ENCODE data around the gene SPATA31D1.
"Not testable (repeated sequence)": the region's sequence is repeated elsewhere in the genome, so short reads cannot be mapped to it uniquely, and the experiment has no call there.

SPATA31D1 gene

GRCh38 chr9:81988472-81988871, at the start of gene SPATA31D1:
Gene SPATA31D1, plus strand, starts transcription at chr9:81988772. Its CDS starts 47 bp downstream, at chr9:81988819.
- in situ Hi-C loops (cut with HindIII; ENCODE audit: low pct_ligation_motif_present, low pct_unique_long_range_greater_than_20kb, low sequenced_read_pairs); DNase-seq: not testable (repeated sequence)

- in situ Hi-C loops (cut with HindIII; ENCODE audit: low pct_ligation_motif_present, low pct_unique_long_range_greater_than_20kb, low sequenced_read_pairs); DNase-seq: not testable (repeated sequence)
Observed at GRCh38 chr9:81943393-81943792, 45.2 kb upstream of the SPATA31D1 start, which contains the start of gene SPATA31D3. Gene SPATA31D3, plus strand, starts transcription at chr9:81943500. Its CDS starts 86 bp downstream, at chr9:81943586.

- DNase-seq; in situ Hi-C loops (cut with HindIII; ENCODE audit: low pct_ligation_motif_present, low pct_unique_long_range_greater_than_20kb, low sequenced_read_pairs): not testable (repeated sequence)
Observed at GRCh38 chr9:81948650-81949049, 39.9 kb upstream of the SPATA31D1 start.

- in situ Hi-C loops (cut with HindIII; ENCODE audit: low pct_ligation_motif_present, low pct_unique_long_range_greater_than_20kb, low sequenced_read_pairs): no loop called here
- DNase-seq: no peak
Observed at GRCh38 chr9:81953096-81953495, 35.5 kb upstream of the SPATA31D1 start.

- in situ Hi-C loops (cut with HindIII; ENCODE audit: low pct_ligation_motif_present, low pct_unique_long_range_greater_than_20kb, low sequenced_read_pairs): no loop called here
- no peak for DNase-seq
Observed at GRCh38 chr9:81955625-81956024, 32.9 kb upstream of the SPATA31D1 start.

- in situ Hi-C loops (cut with HindIII; ENCODE audit: low pct_ligation_motif_present, low pct_unique_long_range_greater_than_20kb, low sequenced_read_pairs): no loop called here
- no peak for DNase-seq
Observed at GRCh38 chr9:81964218-81965171, 24.1 kb upstream of the SPATA31D1 start.

- in situ Hi-C loops (cut with HindIII; ENCODE audit: low pct_ligation_motif_present, low pct_unique_long_range_greater_than_20kb, low sequenced_read_pairs): no loop called here
- no peak for DNase-seq
Observed at GRCh38 chr9:81968026-81968425, 20.5 kb upstream of the SPATA31D1 start.

GRCh38 chr9:81969971-81970370, 18.6 kb upstream of the SPATA31D1 start:
- DNase-seq: no peak
- in situ Hi-C loops (cut with HindIII; ENCODE audit: low pct_ligation_motif_present, low pct_unique_long_range_greater_than_20kb, low sequenced_read_pairs): no loop called here

GRCh38 chr9:81971727-81972126, 16.8 kb upstream of the SPATA31D1 start:
- in situ Hi-C loops (cut with HindIII; ENCODE audit: low pct_ligation_motif_present, low pct_unique_long_range_greater_than_20kb, low sequenced_read_pairs): no loop called here
- no peak for DNase-seq

- in situ Hi-C loops (cut with HindIII; ENCODE audit: low pct_ligation_motif_present, low pct_unique_long_range_greater_than_20kb, low sequenced_read_pairs): no loop called here
- no peak for DNase-seq
Observed at GRCh38 chr9:81974764-81975163, 13.8 kb upstream of the SPATA31D1 start.

GRCh38 chr9:81976351-81976750, 12.2 kb upstream of the SPATA31D1 start:
- DNase-seq: no peak
- in situ Hi-C loops (cut with HindIII; ENCODE audit: low pct_ligation_motif_present, low pct_unique_long_range_greater_than_20kb, low sequenced_read_pairs): no loop called here

- no peak for DNase-seq
- in situ Hi-C loops (cut with HindIII; ENCODE audit: low pct_ligation_motif_present, low pct_unique_long_range_greater_than_20kb, low sequenced_read_pairs): no loop called here
Observed at GRCh38 chr9:81979196-81979595, 9.4 kb upstream of the SPATA31D1 start.

- in situ Hi-C loops (cut with HindIII; ENCODE audit: low pct_ligation_motif_present, low pct_unique_long_range_greater_than_20kb, low sequenced_read_pairs): no loop called here
- DNase-seq: no peak
Observed at GRCh38 chr9:81980568-81980967, 8.0 kb upstream of the SPATA31D1 start.

- no peak for DNase-seq
- in situ Hi-C loops (cut with HindIII; ENCODE audit: low pct_ligation_motif_present, low pct_unique_long_range_greater_than_20kb, low sequenced_read_pairs): no loop called here
Observed at GRCh38 chr9:81981883-81982282, 6.7 kb upstream of the SPATA31D1 start.

GRCh38 chr9:81984928-81985327, 3.6 kb upstream of the SPATA31D1 start:
- DNase-seq: no peak

GRCh38 chr9:81986051-81986450, 2.5 kb upstream of the SPATA31D1 start:
- in situ Hi-C loops (cut with HindIII; ENCODE audit: low pct_ligation_motif_present, low pct_unique_long_range_greater_than_20kb, low sequenced_read_pairs): no loop called here
- no peak for DNase-seq

More at GRCh38 chr9:81984928-81985327, 3.6 kb upstream of the SPATA31D1 start:
- in situ Hi-C loops (cut with HindIII; ENCODE audit: low pct_ligation_motif_present, low pct_unique_long_range_greater_than_20kb, low sequenced_read_pairs): no loop called here

GRCh38 chr9:81989700-81990099, 1.1 kb downstream of the SPATA31D1 start:
- in situ Hi-C loops (cut with HindIII; ENCODE audit: low pct_ligation_motif_present, low pct_unique_long_range_greater_than_20kb, low sequenced_read_pairs): no loop called here
- no peak for DNase-seq

GRCh38 chr9:81993656-81994055, 5.1 kb downstream of the SPATA31D1 start:
- in situ Hi-C loops (cut with HindIII; ENCODE audit: low pct_ligation_motif_present, low pct_unique_long_range_greater_than_20kb, low sequenced_read_pairs): no loop called here
- DNase-seq: no peak

GRCh38 chr9:81999806-82000205, 11.2 kb downstream of the SPATA31D1 start:
- no peak for DNase-seq
- in situ Hi-C loops (cut with HindIII; ENCODE audit: low pct_ligation_motif_present, low pct_unique_long_range_greater_than_20kb, low sequenced_read_pairs): no loop called here

- in situ Hi-C loops (cut with HindIII; ENCODE audit: low pct_ligation_motif_present, low pct_unique_long_range_greater_than_20kb, low sequenced_read_pairs): no loop called here
- DNase-seq: no peak
Observed at GRCh38 chr9:82010711-82011110, 22.1 kb downstream of the SPATA31D1 start.
